ENCODE data around the gene CAPN13.

Gene CAPN13

DNA sequence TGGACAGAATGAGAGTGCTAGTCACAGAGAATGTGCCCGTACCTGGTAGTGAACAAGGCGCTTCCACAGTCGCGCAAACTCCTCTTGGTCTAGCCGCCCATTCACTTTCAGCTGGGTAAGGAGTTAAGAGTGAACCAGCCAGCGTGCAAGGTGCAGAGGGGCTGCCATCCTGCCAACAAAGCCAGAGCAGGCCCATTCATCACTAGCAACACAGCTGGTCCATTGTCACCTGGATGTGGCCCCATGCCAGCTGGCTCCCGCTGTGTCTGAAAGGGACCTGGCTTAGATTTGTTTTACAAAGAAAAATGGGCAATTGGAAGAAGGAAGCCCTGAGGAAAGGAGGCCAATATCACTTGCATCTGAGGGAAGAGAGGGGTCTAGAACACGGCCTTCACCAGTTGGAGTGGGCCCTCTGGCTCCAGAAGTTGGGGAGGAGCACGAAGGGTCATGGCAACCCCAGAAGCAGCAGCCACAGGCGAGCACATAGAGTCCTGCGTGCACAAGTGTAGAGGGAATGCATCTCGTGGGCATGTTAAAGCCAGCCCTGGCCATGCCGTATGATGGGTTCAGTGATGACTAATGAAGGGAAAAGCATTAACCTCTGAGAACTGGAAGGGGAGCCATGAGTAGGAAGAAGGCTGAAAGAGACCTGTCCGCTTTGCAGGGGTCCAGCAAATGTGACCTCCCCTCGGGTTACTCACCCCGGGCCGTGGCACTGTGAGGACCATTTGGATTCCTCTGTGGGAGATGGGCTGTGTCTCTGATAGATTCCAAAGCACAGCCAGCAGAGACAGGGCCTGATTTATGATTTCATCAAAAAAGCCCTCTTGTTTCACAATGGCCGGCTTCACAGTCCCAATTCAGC is 70.6 kb downstream of the CAPN13 start:
- no peak overlapping the region for H3K4me3 ChIP-seq (ENCODE audit: low read depth, low read length)
- DNase-seq (ENCODE audit: low read depth): no peak
- TF ChIP-seq CTCF (IDR thresholded peaks at IDR 0.05; ENCODE audit: low read depth, low read length, missing control alignments): no peak
- in situ Hi-C loops (cut with HindIII; ENCODE audit: low sequenced_read_pairs): no loop called here

DNA sequence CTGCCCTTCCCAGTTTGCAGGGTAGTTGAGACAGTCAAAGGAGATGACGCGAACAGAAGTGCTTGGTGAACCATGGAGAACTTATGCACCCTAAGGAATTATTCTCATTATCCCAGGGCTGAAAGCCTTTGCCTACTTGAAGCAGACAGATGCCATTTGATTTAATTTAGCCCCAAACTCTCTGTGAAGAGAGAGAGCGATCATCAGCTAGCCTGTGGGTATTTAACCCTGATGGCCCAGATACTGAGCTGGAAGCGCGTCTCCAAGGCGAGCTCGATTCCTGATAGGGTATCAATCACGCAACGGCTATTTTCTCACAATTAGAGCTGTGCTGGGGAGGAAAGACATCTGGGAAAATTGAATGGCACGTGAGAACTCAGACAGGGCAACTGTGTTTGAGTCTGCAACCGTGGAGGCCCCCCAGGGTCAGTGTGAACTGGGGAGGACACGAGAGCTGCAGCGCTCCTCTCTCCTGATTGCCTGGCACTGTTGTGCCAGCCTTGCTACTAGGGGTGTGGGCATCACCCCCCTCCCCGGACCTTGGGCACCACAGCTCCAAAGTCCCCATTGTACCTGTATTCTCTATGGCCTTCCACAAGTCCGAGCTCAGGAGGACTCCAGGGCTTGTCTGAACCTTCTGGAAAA is 73.2 kb downstream of the CAPN13 start:
- DNase-seq (ENCODE audit: low read depth): no peak
- TF ChIP-seq CTCF (IDR thresholded peaks at IDR 0.05; ENCODE audit: low read depth, low read length, missing control alignments): no peak
- in situ Hi-C loops (cut with HindIII; ENCODE audit: low sequenced_read_pairs): no loop called here
- no peak overlapping the region for H3K4me3 ChIP-seq (ENCODE audit: low read depth, low read length)

GRCh38 chr2:30732876-30733275 is 74.4 kb downstream of the CAPN13 start:
- in situ Hi-C loops (cut with HindIII; ENCODE audit: low sequenced_read_pairs): no loop called here
- DNase-seq (ENCODE audit: low read depth): no peak
- no peak overlapping the region for H3K4me3 ChIP-seq (ENCODE audit: low read depth, low read length)
- no peak for TF ChIP-seq CTCF (IDR thresholded peaks at IDR 0.05; ENCODE audit: low read depth, low read length, missing control alignments)

DNA sequence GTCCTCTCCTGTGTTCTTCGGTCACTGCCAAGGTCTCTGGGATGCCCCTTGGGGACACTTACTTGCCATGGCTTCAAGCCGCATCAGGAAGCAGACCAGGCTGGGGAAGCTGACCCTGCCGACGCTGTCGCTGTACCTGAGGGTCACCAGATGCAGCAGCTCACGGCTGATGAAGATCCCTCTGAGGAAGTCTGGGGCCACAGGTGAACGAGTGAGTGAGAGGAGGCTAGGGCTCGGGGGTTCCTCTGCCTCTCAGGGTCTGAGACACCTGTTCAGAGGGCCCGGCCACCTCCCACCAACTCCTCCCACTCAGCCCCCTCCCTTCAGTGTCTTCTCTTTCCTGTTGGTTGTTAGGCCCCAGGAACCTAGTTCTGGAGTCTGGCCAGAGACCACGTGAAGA is 74.9 kb downstream of the CAPN13 start:
- no peak for DNase-seq (ENCODE audit: low read depth)
- H3K4me3 ChIP-seq (ENCODE audit: low read depth, low read length): no peak overlapping the region
- no peak for TF ChIP-seq CTCF (IDR thresholded peaks at IDR 0.05; ENCODE audit: low read depth, low read length, missing control alignments)
- in situ Hi-C loops (cut with HindIII; ENCODE audit: low sequenced_read_pairs): no loop called here

- in situ Hi-C loops (cut with HindIII; ENCODE audit: low sequenced_read_pairs): no loop called here
- no peak overlapping the region for H3K4me3 ChIP-seq (ENCODE audit: low read depth, low read length)
- TF ChIP-seq CTCF (IDR thresholded peaks at IDR 0.05; ENCODE audit: low read depth, low read length, missing control alignments): no peak
- DNase-seq (ENCODE audit: low read depth): no peak
These were observed 75.5 kb downstream of the CAPN13 start for GRCh38 chr2:30731706-30732105.

GRCh38 chr2:30730736-30731647 is 76.3 kb downstream of the CAPN13 start:
- no peak overlapping the region for H3K4me3 ChIP-seq (ENCODE audit: low read depth, low read length)
- no peak for TF ChIP-seq CTCF (IDR thresholded peaks at IDR 0.05; ENCODE audit: low read depth, low read length, missing control alignments)
- DNase-seq (ENCODE audit: low read depth): no peak
- in situ Hi-C loops (cut with HindIII; ENCODE audit: low sequenced_read_pairs): no loop called here

Data from astrocyte of the cerebellum (primary cell).